Endothelial cell (in vitro differentiated cells): ENCODE data around the gene PCDH12. TPM values are rescaled to one million over a fixed set of nuclear protein-coding genes. Genes with fewer than 3 reads are reported as not detected.

Experiments used
- DNase-seq: peaks from one replicate; pipeline ENCODE4 v3.0.0; 2021; ENCODE audit warnings: low spot score
- H3K27ac Mint-ChIP-seq: one replicate; pipeline ENCODE4 v1.8.0; 2021; ENCODE audit warnings: mixed read lengths, inconsistent platforms; ENCODE audit not compliant: unreplicated experiment
- H3K27me3 Mint-ChIP-seq: one replicate; pipeline ENCODE4 v1.8.0; 2021; ENCODE audit warnings: mild to moderate bottlenecking, moderate library complexity, mixed read lengths, inconsistent platforms; ENCODE audit not compliant: unreplicated experiment
- H3K36me3 Mint-ChIP-seq: one replicate; pipeline ENCODE4 v1.8.0; 2021; ENCODE audit warnings: mild to moderate bottlenecking, low read depth, mixed read lengths, inconsistent platforms; ENCODE audit not compliant: unreplicated experiment
- H3K4me1 Mint-ChIP-seq: one replicate; pipeline ENCODE4 v1.8.0; 2021; ENCODE audit warnings: mild to moderate bottlenecking, mixed read lengths, inconsistent platforms; ENCODE audit not compliant: unreplicated experiment
- H3K4me3 Mint-ChIP-seq: one replicate; pipeline ENCODE4 v1.8.0; 2021; ENCODE audit warnings: mild to moderate bottlenecking, mixed read lengths, inconsistent platforms; ENCODE audit not compliant: unreplicated experiment
- H3K9me3 Mint-ChIP-seq: one replicate; pipeline ENCODE4 v1.8.0; 2021; ENCODE audit warnings: mixed read lengths, inconsistent platforms; ENCODE audit not compliant: unreplicated experiment
- CTCF ChIP-seq: fragments of 200-600 bp; sonication (generic); IDR thresholded peaks from one replicate; pipeline ENCODE4 v1.5.0; 2021; ENCODE audit warnings: antibody characterized with exemption; ENCODE audit not compliant: unreplicated experiment
- long read RNA-seq: library from polyadenylated mRNA; unstranded; transcript quantifications from one replicate; pipeline ENCODE4 v2.0.0, GENCODE V29; 2020; ENCODE audit not compliant: unreplicated experiment
- total RNA-seq: library from RNA; stranded (reverse); fragmentation: NEBNext Ultra II Directional; extraction: Animal tissue kit (Norgen Biotek cat#: 25700); gene quantifications from one replicate; pipeline ENCODE4 v1.2.1, GENCODE V29; 2021; ENCODE audit not compliant: unreplicated experiment

The PCDH12 gene
- total RNA-seq, result 64.0 TPM
- long read RNA-seq, full-length matches to known transcripts, result 35 of 37 reads
- long read RNA-seq, partial matches to known transcripts, result 0 of 37 reads
- long read RNA-seq, other reads (novel, unspliced or antisense), result 2 of 37 reads

GRCh38 chr5:141958113-141958512 lies at the start of gene PCDH12:
Gene PCDH12, minus strand, starts transcription at chr5:141958202. Its CDS starts 351 bp downstream, at chr5:141957851.
- Mint-ChIP-seq H3K27ac (peak within 1 kb of the TSS; percentile 98), H3K36me3 (peaks cover 14% of the 10 kb centered on the region), H3K4me1 (peaks cover 77% of the 10 kb centered on the region), H3K9me3 (no peaks in the 10 kb centered on the region), H3K4me3 (peak within 1 kb of the TSS; percentile 89), H3K27me3 (peaks cover 16% of the 10 kb centered on the region)
- no peak for TF ChIP-seq CTCF
- DNase-seq, result peak; percentile 68

- Mint-ChIP-seq H3K9me3 (no peaks in the 10 kb centered on the region), H3K27me3 (peaks cover 1% of the 10 kb centered on the region), H3K4me1 (peaks cover 4% of the 10 kb centered on the region), H3K27ac (no peak overlapping the region), H3K4me3 (no peak overlapping the region), H3K36me3 (peaks cover 14% of the 10 kb centered on the region)
- DNase-seq, result no peak
- no peak for TF ChIP-seq CTCF
Observed at GRCh38 chr5:142007237-142007544, 49.2 kb upstream of the PCDH12 start.

- Mint-ChIP-seq H3K36me3 (peaks cover 14% of the 10 kb centered on the region), H3K9me3 (no peaks in the 10 kb centered on the region), H3K4me1 (peaks cover under 1% of the 10 kb centered on the region), H3K27ac (no peak overlapping the region), H3K27me3 (peaks cover 1% of the 10 kb centered on the region), H3K4me3 (no peak overlapping the region)
- no peak for DNase-seq
- TF ChIP-seq CTCF, result no peak
Observed at GRCh38 chr5:142006363-142007236, 48.6 kb upstream of the PCDH12 start.

GRCh38 chr5:142003266-142003800 lies 45.3 kb upstream of the PCDH12 start:
- Mint-ChIP-seq H3K9me3 (no peaks in the 10 kb centered on the region), H3K27ac (no peak overlapping the region), H3K4me1 (peaks cover 10% of the 10 kb centered on the region), H3K36me3 (peaks cover 34% of the 10 kb centered on the region), H3K27me3 (peaks cover 3% of the 10 kb centered on the region), H3K4me3 (no peak overlapping the region)
- TF ChIP-seq CTCF, result no peak
- no peak for DNase-seq
